Inflammatory macrophage (primary cell): Measurements from ENCODE around the gene C1QTNF12.
A peak's percentile ranks its signal among the peaks of the same experiment; 100 is the strongest.

Source experiments
- DNase-seq, 2 donors: peaks; one replicate each; pipeline ENCODE4 v3.0.0-alpha.2; 2020 to 2022

C1QTNF12 gene

GRCh38 chr1:1239614-1240347, 6.7 kb downstream of the C1QTNF12 start:
- no peak for DNase-seq

- DNase-seq, result no peak
These were observed 7.3 kb downstream of the C1QTNF12 start for GRCh38 chr1:1239227-1239613.

GRCh38 chr1:1238702-1239178, 7.8 kb downstream of the C1QTNF12 start:
- no peak for DNase-seq

- no peak for DNase-seq
These were observed 8.4 kb downstream of the C1QTNF12 start for GRCh38 chr1:1237874-1238701.

GRCh38 chr1:1236945-1237873, 9.3 kb downstream of the C1QTNF12 start:
- DNase-seq, result no peak

GRCh38 chr1:1236176-1236763, 10.3 kb downstream of the C1QTNF12 start:
- no peak for DNase-seq

- DNase-seq, result no peak
These were observed 11.3 kb downstream of the C1QTNF12 start for GRCh38 chr1:1235016-1235744.

DNA sequence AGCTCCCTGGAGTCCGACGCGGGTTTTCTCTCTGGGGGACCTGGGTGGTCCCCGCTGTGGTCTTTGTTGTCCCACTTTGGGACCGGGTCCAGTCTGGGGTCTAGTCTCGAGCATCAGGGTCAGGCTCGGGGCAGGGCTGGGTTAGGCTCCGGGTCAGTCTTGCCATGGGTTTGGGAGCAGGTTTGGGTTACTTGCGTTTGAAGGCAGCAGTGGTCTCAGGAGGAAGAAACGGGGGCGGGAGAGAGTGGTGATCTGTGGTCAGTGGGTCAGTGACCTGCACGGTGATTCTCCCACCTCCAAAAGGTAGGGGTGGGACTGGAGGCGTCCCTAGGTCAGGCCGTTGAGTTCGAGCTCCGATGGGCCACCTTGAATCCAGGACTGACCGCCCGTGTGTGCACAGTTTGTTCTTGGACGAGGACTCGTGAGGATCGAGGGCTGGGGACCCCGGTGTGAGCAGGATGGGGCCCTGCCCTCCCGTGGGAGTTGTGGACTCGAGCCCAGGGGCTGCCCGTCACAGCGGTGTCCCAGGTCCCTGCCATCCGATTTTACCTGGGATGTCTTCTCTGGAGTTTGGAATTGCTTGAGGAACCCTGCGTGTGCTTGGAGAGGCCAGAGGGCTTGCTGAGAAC, 12.2 kb downstream of the C1QTNF12 start:
- no peak for DNase-seq

GRCh38 chr1:1233567-1233892, 13.0 kb downstream of the C1QTNF12 start:
- DNase-seq, result no peak

DNA sequence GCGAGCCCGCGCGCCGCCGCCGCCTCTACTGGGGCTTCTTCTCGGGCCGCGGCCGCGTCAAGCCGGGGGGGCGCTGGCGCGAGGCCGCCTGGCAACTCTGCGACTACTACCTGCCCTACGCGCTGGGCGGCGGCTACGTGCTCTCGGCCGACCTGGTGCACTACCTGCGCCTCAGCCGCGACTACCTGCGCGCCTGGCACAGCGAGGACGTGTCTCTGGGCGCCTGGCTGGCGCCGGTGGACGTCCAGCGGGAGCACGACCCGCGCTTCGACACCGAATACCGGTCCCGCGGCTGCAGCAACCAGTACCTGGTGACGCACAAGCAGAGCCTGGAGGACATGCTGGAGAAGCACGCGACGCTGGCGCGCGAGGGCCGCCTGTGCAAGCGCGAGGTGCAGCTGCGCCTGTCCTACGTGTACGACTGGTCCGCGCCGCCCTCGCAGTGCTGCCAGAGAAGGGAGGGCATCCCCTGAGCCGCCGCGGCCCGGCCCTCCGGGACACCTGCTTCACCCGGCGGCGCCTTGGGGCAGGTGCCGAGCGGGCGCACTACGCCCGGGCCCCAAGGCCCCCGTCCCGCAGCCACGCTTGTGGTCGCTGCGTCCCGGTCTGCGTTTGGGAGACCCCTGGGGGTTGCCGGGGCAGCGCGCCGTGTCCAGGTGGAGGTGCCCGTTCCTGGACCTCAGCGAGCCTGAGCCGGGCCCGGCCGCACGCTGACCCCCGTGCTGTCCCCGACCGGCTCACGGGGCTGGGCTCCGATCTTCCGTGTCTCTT, 13.5 kb downstream of the C1QTNF12 start:
- no peak for DNase-seq

- DNase-seq, result peak; percentile 37 to 70
These were observed 14.2 kb downstream of the C1QTNF12 start, which contains the start of gene B3GALT6 for GRCh38 chr1:1232208-1232795. Gene B3GALT6, plus strand, starts transcription at chr1:1232237. Its CDS starts 42 bp downstream, at chr1:1232279.

DNA sequence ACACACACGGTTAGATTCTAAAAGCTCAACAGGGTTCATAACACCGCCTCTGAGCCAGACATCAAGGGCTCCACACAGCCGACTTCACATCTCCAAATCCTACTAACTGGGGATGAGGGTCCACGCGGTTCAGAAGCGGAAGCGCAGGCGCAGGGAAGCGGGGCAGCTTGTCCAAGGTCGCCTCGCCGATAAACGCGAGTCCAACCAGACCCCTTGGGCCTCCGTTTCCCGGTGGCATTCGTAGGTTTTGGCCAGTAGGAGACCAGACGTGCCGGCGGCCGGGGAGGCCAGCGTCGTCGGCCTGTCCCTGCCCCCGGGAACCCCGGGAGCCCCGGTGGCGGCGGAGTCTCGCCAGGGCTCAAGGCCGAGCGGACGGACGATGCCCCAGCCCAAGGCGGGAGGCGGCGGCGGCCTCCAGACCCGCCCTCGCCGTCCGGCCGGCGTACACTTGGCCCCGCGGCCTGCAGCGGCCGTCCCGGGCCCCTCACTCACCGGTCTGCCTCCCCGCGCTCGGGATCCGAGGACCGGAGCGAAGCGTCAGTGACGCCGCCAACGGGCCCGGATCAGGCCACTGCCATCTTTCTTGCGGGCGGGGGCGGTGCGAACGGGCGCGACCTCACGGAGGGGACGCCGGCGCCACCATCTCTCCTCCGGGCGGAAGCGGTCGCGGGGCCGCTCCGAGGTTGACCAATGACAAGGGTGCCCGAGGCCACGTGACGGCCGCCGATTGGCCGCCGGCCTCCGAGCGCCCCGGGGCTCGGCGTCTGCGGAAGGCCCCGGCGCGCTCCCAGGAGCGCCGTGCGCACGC, 14.9 kb downstream of the C1QTNF12 start, which contains the start of gene SDF4:
SDF4 (minus strand) TSS at position 602 of the 808 bp plus-strand sequence. CDS start 3,229 bp downstream, outside the sequence.
- DNase-seq, result peak; percentile 96 to 98

- DNase-seq, result peak; percentile 16 to 42
These were observed 15.7 kb downstream of the C1QTNF12 start for GRCh38 chr1:1230656-1231399.

DNA sequence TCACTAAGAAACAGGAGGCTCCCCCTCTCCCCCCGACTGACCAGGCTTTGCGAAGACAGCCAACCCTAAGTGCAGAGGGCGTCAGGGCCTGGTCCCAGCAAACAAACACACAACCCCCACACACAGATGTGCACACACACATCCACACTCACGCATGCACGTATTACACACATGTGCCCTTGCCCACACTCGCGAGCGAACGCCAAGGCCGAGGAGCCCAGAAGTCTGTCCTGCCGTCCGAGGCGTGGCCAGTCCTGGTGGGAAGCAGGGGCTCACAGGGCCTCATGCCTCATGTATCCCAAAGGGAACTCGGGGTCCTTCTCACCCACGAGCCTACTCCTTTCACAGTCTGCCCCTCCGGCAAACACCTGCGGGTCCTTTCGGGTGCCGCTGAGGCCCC, 16.8 kb downstream of the C1QTNF12 start:
- DNase-seq, result no peak

GRCh38 chr1:1228596-1229321, 17.8 kb downstream of the C1QTNF12 start:
- DNase-seq, result no peak

- no peak for DNase-seq
These were observed 18.3 kb downstream of the C1QTNF12 start for GRCh38 chr1:1228187-1228586.

GRCh38 chr1:1227386-1227785, 19.1 kb downstream of the C1QTNF12 start:
- DNase-seq, result no peak
